Endothelial cell of umbilical vein (primary cell): Measurements from ENCODE around the gene ARHGEF33.

Experiments
- CTCF ChIP-seq, 2 donors: IDR thresholded peaks; 1 replicate in 1 of 2; 2 replicates in 1 of 2; pipeline ENCODE4 v1.5.1; 2011; ENCODE audit warnings: low read length in 2 of 2, mild to moderate bottlenecking in 2 of 2, moderate library complexity in 2 of 2, control low read depth in 1 of 2, inconsistent platforms in 1 of 2, low read depth in 1 of 2; ENCODE audit not compliant: insufficient read depth in 1 of 2; ENCODE audit errors: extremely low read depth in 1 of 2
- EZH2 ChIP-seq: IDR thresholded peaks from 2 replicates; pipeline ENCODE4 v1.6.1; 2012; ENCODE audit warnings: borderline replicate concordance, low read depth, mild to moderate bottlenecking, moderate library complexity, low read length, inconsistent platforms; ENCODE audit not compliant: severe bottlenecking
- FOS ChIP-seq: IDR thresholded peaks from 2 replicates; pipeline ENCODE4 v1.6.1; 2011; ENCODE audit warnings: mild to moderate bottlenecking, low read length, moderate library complexity, borderline replicate concordance; ENCODE audit not compliant: insufficient read depth
- GATA2 ChIP-seq: IDR thresholded peaks from 2 replicates; pipeline ENCODE4 v1.7.0; 2011; ENCODE audit warnings: low read depth, mild to moderate bottlenecking, moderate library complexity, mixed read lengths, low read length; ENCODE audit not compliant: insufficient read length, insufficient read depth
- JUN ChIP-seq: IDR thresholded peaks from 2 replicates; pipeline ENCODE4 v1.6.1; 2011; ENCODE audit warnings: borderline replicate concordance, low read depth; ENCODE audit not compliant: insufficient read length, insufficient read depth
- POLR2AphosphoS5 ChIP-seq: IDR thresholded peaks from 2 replicates; pipeline ENCODE4 v1.6.1; 2012; ENCODE audit warnings: low read depth, mild to moderate bottlenecking, control low read depth, low read length, moderate library complexity; ENCODE audit not compliant: insufficient read depth
- TF ChIP-seq, protein P1 (sequence below): IDR thresholded peaks from 2 replicates; pipeline ENCODE4 v1.6.1; 2011; ENCODE audit not compliant: insufficient read depth, insufficient read length

DNA sequence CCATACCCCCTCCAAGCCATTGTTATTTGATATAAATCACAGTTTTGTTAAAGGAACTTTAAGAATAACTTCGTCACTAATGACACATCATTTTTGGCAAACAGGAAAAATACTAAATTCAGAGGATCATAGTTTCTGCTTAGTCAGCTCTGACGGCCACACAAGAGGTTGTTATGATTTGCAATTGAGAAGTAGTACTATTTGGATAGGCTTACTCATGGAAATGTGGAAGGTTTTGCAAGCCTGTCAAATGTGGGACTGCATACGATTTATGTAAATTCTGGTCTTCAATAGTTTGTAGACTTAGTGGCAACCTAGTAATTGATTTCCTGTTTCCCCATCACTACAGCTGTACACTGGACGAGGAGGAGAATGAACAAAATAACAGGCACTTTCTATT lies 108.1 kb downstream of the ARHGEF33 start:
- no peak for TF ChIP-seq CTCF (IDR thresholded peaks at IDR 0.05; ENCODE audit: extremely low read depth in 1 of 2, insufficient read depth in 1 of 2, low read depth in 1 of 2, low read length in 2 of 2)
- no peak for TF ChIP-seq POLR2AphosphoS5
- TF ChIP-seq, protein P1, sequence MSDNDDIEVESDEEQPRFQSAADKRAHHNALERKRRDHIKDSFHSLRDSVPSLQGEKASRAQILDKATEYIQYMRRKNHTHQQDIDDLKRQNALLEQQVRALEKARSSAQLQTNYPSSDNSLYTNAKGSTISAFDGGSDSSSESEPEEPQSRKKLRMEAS: no peak
- no peak for TF ChIP-seq EZH2
- TF ChIP-seq GATA2: no peak
- TF ChIP-seq FOS: peak; percentile 25
- TF ChIP-seq JUN: peak; percentile 31
